ENCODE results near the gene UROC1.

The UROC1 gene

DNA sequence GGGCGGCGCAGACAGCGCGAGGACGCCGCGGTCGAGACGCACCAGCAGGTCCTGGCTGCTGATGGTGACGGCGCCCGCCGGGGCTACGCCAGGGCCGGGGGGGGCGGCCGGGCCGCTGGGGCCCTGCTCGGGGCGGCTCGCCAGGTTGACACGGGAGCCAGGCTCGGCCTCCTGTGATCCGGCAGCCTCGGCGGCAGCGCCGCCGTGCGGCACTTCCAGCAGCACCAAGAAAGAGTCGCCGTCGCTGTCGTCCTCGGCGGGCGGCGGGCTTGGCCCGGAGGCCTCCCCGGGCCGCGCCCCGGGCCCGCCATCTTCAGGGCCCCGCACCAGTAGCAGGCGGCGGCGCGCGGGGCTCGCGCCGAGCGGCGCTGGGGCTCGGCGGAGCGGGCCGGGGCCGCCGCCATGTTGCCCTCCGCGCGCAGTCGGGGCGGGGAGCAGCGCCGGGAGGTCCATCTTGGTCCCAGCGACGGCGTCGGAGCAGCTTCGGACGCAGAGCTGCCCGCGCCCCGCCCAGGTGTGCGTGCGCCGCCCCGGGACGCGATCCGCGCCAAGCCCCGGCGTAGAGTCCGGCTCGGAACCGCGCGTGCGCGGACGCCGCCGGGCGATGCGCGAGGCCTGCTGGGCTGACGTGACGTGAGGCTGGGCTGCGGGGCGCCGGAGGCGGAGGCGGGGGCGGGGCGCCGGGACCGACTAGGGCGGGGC is 42.0 kb downstream of the UROC1 start, which contains the start of gene ZXDC:
TSS of gene ZXDC (minus strand) at position 479 of the 702 bp plus-strand sequence. CDS start at position 453, 26 bp downstream.
- peak within 1 kb of the TSS; percentile 91 for H3K4me3 Mint-ChIP-seq
- peaks cover 4% of the 10 kb centered on the region for H3K36me3 Mint-ChIP-seq
- peak within 1 kb of the TSS; percentile 99 for H3K27ac Mint-ChIP-seq
- H3K27me3 Mint-ChIP-seq = no peaks in the 10 kb centered on the region
- no peaks in the 10 kb centered on the region for H3K9me3 Mint-ChIP-seq
- peaks cover 52% of the 10 kb centered on the region for H3K4me1 Mint-ChIP-seq

DNA sequence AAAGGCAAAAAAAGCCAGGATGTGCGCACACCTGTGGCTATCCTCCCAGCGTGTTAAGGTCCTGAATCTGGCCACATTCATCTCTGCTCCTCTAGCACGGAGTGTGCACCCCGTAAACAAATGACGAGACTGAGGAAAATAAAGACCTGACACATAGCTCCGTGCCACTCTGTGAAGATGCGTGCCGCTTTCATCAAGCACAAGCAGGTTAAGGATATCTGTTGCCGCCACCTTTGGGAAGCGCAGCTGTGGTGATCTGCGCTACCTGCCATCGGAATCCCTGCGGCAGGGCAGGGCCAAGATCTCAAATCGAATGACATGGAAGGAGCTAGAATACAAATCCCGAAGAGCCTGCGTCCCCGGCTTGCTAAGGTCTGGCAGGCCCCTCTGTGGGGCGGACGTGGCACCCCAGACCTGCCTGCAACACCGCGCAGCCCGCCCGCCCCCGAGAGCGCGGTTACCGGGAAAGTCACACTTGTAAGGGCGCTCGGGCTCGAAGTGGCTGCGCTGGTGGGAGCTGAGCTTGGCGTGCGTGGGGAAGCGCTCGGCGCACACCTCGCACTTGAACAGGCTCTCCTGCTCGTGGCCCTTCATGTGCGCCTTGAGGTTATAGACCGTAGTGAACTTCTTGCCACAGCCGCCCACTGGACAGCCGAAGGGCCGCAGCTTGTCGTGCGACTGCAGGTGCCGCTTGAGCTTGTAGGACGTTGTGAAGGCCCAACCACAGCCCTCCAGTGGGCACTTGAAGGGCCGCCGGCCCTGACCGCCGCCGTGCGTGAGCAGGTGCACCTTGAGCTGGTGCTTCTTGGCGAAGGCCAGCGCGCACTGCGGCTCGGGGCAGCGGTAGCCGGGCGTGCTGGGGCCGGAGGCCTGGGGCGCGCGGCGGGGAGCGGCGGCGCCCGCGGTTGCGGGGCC is 42.8 kb downstream of the UROC1 start:
- Mint-ChIP-seq H3K36me3 (peaks cover 4% of the 10 kb centered on the region), H3K4me3 (peak overlapping the region; percentile 84), H3K4me1 (peaks cover 59% of the 10 kb centered on the region)

DNA sequence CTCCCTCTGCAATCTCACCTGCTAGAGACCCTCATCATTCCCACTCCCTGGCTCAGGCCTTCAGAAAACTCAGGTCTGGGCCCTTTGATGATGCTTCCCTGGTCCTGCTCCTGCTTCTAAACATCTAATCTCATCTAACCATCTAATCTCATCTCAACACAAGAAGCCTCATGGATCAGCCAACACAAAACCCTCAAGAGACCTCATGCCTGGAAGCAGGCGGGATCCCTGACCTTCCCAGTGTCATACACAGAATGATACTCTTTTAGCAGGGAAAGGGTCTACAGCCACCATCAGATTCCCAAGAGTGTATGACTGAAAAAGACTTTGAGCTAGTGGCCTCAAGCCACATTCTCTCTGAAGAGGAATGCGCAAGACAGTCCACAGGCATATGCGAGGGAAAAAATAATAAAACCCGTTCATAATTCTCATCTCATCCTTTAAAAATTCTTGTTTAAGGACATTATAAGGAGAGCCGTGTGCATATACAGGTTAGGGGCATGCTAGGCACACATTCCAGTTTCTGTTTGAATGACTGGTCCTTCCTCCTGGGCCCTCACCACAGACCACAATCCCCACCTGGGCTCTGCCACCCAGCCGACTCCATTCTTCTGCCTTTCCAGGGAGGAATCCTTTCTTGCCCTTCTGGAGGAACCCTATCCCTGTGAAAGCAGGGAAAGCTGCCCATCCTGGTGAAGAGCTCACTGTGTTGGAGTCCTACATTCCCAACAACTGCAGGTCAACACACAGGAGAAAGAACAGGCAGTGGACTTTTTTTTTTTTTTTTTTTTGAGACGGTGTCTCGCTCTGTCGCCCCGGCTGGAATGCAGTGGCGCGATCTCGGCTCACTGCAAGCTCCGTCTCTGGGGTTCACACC is 44.0 kb downstream of the UROC1 start:
- Mint-ChIP-seq H3K4me1 (peaks cover 71% of the 10 kb centered on the region), H3K4me3 (peak overlapping the region; percentile 84), H3K27me3 (no peaks in the 10 kb centered on the region), H3K9me3 (no peaks in the 10 kb centered on the region), H3K36me3 (peaks cover 11% of the 10 kb centered on the region), H3K27ac (peak overlapping the region; percentile 86)

More for the DNA sequence above, 42.8 kb downstream of the UROC1 start:
- peak overlapping the region; percentile 47 for H3K27ac Mint-ChIP-seq
- no peaks in the 10 kb centered on the region for H3K9me3 Mint-ChIP-seq
- no peaks in the 10 kb centered on the region for H3K27me3 Mint-ChIP-seq

DNA sequence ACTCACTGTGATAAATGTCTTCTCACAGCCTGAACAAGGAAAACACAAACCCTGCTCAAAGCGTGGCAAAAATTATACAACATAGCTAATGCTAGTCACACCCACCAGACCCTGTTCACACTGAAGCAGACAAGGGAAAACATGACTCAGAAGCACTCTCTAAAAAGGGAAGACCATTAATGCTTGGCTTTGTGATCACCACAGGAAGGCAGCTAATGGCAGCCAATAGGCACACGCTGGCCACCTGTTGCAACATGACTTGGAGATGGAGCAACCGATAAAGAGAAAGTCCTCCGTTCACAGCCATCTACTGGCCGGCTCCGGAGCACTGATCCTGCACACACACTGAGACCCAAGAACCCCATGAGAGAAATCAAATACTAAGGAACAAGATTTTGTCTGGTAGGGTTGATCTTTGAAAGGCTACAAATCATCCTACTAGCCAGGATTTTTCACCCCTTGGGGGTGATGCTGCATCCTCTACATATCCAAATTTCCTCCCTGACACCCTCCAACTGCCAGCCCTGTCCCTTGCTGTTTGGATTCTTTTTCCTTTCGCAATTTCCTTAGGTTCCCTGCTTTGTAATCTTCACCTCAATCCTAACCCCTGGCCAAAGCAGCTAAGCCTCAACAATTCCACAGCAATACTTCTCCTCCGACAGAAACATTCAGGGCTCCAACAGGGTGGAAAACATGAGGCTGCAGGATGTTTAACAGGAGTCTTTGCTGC is 45.1 kb downstream of the UROC1 start:
- Mint-ChIP-seq H3K36me3 (peaks cover 11% of the 10 kb centered on the region), H3K27ac (peak overlapping the region; percentile 86), H3K27me3 (no peaks in the 10 kb centered on the region), H3K4me1 (peaks cover 78% of the 10 kb centered on the region), H3K9me3 (no peaks in the 10 kb centered on the region), H3K4me3 (peak overlapping the region; percentile 84)

DNA sequence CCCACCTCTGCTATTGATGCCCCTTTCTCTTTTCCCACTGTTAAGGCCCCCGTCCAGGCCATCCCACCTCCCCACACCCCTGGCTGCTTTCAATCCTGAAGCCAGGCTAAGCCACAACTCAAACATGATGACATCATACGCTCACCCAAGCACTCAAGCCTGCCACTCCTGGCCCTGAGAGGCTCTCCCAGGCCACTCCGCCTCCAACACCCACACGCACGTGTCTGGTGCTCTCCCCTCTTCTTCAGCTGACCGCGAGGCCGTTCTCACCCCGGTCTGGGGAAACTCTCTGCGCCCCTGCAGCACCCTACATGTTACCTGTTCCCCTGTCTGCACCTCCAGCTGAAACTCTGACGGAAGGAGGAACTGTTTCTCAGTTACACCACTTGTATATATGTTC is 48.1 kb downstream of the UROC1 start:
- Mint-ChIP-seq H3K27ac (peak overlapping the region; percentile 86), H3K4me1 (peaks cover 69% of the 10 kb centered on the region), H3K9me3 (no peaks in the 10 kb centered on the region), H3K27me3 (no peaks in the 10 kb centered on the region), H3K4me3 (no peak overlapping the region), H3K36me3 (peaks cover 11% of the 10 kb centered on the region)

DNA sequence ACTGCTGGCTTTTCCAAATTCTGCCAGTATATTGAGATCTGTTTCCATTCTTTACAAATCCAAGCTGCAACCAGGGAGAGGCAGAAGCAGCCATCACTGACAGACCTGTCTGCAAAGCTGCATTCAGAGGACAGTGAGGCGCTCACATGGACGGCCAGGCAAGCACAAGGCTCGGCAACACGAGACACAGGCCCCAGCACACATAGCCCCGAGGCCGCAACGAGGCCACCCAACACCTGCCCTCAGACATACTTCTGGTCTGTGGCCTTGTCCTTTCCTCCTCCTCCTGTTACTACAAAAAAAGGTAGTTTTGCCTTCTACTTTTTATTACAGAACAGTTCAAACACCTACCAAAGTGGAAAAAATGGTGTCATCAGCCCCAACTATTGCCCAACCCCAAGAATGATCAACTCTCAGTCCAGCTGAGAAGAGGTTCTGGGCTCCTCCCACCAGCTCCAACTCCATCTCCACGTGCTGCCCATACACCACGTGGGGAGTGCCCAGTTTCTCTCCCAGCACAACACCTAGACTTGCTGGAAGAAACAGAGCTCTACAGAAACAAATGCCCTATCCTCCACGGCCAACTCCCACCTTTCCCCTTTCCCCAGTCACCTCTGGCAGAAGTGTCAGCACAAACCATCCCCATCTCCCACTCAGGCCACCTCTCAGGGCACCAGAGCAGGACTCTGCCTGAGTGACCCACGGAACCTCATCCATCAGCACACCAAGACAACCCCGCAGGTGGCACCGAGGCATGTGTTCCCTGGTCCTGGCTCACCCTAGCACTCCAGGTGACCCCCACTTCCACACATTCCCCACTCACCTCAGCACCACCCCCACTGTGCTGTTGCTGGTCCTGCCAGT is 49.3 kb downstream of the UROC1 start:
- H3K9me3 Mint-ChIP-seq = no peaks in the 10 kb centered on the region
- peaks cover 8% of the 10 kb centered on the region for H3K36me3 Mint-ChIP-seq
- no peaks in the 10 kb centered on the region for H3K27me3 Mint-ChIP-seq
- no peak overlapping the region for H3K4me3 Mint-ChIP-seq
- H3K4me1 Mint-ChIP-seq = peaks cover 57% of the 10 kb centered on the region
- H3K27ac Mint-ChIP-seq = no peak overlapping the region

DNA sequence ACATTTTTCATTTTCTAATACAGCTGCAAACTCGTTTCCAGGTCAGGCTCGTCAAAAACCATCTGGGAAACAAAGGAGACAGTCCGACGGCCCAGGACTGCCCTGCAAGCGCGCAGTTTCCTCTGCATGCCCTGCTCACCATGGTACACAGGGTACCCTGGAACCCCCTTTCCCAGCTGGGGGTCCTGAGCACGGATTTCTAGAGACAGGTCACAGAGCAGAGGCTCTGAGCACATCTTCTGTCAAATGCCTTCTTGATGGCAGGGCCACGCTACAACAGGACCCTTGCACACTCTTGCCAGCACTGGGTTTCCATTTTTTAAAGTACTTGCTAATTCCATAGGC is 50.0 kb downstream of the UROC1 start:
- peaks cover 50% of the 10 kb centered on the region for H3K4me1 Mint-ChIP-seq
- H3K9me3 Mint-ChIP-seq = no peaks in the 10 kb centered on the region
- H3K27me3 Mint-ChIP-seq = no peaks in the 10 kb centered on the region
- H3K4me3 Mint-ChIP-seq = no peak overlapping the region
- H3K36me3 Mint-ChIP-seq = peaks cover 7% of the 10 kb centered on the region
- no peak overlapping the region for H3K27ac Mint-ChIP-seq

DNA sequence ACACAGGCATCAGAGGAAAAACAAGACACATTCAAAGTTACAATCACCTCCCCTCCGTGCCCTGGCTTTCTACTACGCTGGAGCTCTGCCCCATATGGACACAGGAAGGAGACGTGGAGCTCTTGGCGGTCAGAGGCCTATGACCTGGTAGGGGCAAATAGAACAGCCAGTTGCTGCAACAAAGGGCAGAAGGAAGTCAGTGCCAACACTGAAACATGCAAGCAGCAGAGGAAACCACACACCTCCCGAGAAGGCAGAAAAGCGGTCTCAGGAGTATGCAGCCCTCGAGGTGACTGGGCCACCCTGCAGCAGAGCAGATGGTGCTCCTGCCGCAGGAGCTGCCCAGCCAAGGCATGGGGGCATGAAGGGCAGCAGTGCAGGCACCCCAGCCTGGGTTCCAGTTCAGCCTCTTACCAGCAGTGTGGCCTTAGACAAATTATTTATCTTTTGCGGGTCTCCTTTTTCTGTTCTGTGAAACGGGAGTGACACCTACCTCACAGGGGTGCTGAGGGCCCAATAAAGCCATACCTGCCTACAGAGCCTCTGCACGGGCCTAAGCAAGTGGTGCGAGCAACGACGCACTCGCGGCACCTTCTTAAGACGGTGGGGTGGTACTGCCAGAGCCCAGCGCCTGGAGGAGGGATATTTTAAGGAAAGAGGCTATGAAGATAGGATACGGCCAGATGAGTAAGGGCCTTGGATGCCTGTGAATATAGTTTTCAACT is 50.5 kb downstream of the UROC1 start:
- peaks cover 7% of the 10 kb centered on the region for H3K36me3 Mint-ChIP-seq
- peak overlapping the region; percentile 21 for H3K27ac Mint-ChIP-seq
- peaks cover 45% of the 10 kb centered on the region for H3K4me1 Mint-ChIP-seq
- no peaks in the 10 kb centered on the region for H3K9me3 Mint-ChIP-seq
- no peaks in the 10 kb centered on the region for H3K27me3 Mint-ChIP-seq
- no peak overlapping the region for H3K4me3 Mint-ChIP-seq

DNA sequence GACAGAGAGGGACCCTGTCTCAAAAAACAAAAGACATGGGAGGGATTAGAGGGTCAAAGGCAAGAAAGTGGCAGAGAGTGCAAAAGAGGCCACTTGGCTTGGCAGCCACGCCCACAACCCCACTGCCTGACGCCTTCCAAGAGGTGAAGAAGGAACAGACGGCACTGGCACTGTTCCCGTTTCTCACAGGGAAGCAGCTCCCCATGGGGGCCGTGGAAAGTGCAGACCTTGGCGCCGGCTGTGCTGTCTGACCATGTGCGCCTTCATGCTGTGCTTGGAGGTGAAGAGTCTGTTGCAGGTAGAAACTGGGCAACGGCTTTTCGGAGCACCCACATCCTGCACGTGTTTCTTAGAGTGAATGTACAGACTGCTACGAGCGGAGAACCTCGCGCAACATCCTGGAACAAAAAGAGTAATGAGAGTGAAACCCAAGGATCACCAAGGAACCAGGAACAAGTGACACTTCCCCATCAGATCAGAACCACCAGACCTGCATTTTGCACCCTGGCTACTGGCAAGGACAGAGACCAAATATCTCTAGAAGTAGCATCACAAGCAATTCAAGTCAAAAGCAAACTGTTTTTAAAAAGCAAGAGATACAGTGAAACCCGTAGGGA is 51.5 kb downstream of the UROC1 start:
- Mint-ChIP-seq H3K9me3 (no peaks in the 10 kb centered on the region), H3K36me3 (peaks cover 7% of the 10 kb centered on the region), H3K27me3 (no peaks in the 10 kb centered on the region), H3K4me3 (no peak overlapping the region), H3K4me1 (peaks cover 35% of the 10 kb centered on the region), H3K27ac (no peak overlapping the region)

DNA sequence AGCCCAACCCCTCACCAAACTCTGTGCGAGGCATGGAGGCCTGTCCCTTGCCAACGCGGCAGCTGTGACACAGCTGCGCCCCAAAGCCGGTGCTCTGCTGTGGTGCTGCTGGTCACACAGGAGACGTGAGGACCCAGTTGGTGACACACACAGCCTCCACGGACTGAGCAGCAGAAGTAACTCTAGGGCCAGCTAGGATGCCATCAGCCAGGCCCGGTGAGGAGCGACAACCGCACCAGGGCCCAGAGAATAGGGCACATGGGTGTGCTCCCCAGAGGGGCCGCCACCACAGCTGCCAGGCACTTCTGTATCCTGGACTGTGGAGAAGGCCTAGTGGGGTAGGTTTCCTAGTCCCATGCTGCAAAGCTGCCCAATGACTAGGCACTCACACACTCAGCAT is 52.6 kb downstream of the UROC1 start:
- Mint-ChIP-seq H3K4me1 (peaks cover 30% of the 10 kb centered on the region), H3K9me3 (no peaks in the 10 kb centered on the region), H3K36me3 (peaks cover 7% of the 10 kb centered on the region), H3K27ac (no peak overlapping the region), H3K4me3 (no peak overlapping the region), H3K27me3 (no peaks in the 10 kb centered on the region)

DNA sequence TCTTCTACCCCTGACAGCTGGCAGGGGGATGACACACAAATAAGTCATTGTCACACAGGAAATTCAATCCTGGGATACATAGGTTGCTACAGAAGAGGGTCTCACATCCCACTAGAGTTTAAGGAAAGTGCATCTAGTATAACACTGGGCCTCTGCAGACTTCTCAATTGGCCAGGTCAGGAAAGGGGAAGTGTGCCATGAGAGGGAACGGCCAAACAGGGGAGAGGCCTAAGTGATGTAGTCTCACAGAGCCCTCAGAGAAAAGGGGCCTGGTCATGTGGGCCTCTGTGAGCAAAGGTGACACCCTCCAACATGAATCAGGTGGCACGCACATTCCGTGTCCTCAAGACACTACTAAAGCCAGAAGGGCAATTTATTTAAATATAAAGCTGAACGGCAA is 53.1 kb downstream of the UROC1 start:
- no peaks in the 10 kb centered on the region for H3K9me3 Mint-ChIP-seq
- H3K27ac Mint-ChIP-seq = no peak overlapping the region
- no peaks in the 10 kb centered on the region for H3K27me3 Mint-ChIP-seq
- H3K4me1 Mint-ChIP-seq = peaks cover 25% of the 10 kb centered on the region
- H3K4me3 Mint-ChIP-seq = no peak overlapping the region
- H3K36me3 Mint-ChIP-seq = peaks cover 5% of the 10 kb centered on the region

DNA sequence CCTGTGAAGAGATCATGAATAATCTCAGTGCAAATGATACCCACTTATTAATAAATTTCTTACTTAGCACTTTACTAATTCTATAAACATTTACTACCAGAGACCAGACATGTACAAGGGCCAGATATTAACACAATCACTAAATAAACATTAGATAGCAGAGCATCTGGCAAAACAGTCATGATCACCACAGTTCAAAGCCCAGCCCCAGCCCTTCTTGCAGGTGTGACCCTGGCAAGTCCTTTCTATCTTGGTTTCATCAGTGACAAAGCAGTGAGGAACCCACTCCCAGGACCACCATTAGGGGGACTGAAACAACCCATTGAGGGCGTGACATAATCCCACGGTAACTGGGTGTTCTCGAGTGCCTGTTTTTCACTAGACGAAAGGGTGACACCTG is 53.5 kb downstream of the UROC1 start:
- H3K9me3 Mint-ChIP-seq = no peaks in the 10 kb centered on the region
- peaks cover under 1% of the 10 kb centered on the region for H3K36me3 Mint-ChIP-seq
- H3K4me3 Mint-ChIP-seq = no peak overlapping the region
- H3K27me3 Mint-ChIP-seq = no peaks in the 10 kb centered on the region
- H3K4me1 Mint-ChIP-seq = peaks cover 21% of the 10 kb centered on the region
- H3K27ac Mint-ChIP-seq = no peak overlapping the region

DNA sequence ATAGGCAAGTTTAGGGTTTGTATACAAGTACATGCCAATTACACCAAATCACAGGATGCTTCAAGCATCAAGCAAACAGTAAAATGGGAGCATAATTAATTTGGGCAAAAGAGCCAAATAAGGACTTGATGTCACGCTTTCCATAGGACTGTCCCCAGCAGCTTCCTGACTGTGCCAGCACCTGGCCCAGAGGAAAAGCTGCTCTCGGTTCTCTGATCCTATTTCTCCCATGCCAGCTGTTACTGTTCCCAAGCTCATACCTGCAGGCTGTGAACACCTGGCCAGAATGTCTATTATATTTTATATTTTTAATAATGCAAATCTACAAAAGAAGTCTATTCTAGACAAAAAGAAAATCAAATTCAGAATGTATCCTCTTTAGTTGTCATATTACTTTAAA is 54.1 kb downstream of the UROC1 start:
- Mint-ChIP-seq H3K27me3 (no peaks in the 10 kb centered on the region), H3K4me1 (peaks cover 19% of the 10 kb centered on the region), H3K27ac (no peak overlapping the region), H3K36me3 (no peaks in the 10 kb centered on the region), H3K4me3 (no peak overlapping the region), H3K9me3 (no peaks in the 10 kb centered on the region)
